RCC 7860 (cell line): Measurements from ENCODE around the gene DCDC2.
"Not testable (repeated sequence)": the region's sequence is repeated elsewhere in the genome, so short reads cannot be mapped to it uniquely, and the experiment has no call there.

ENCODE experiments used
- DNase-seq: peaks from one replicate; pipeline ENCODE4 v3.0.0-alpha.2; 2015; ENCODE audit warnings: low spot score
- FAIRE-seq: peaks from 2 replicates; lab custom pipeline; 2012; peaks lifted over from hg19 to GRCh38; lab: Jason Lieb, UNC

DCDC2 gene

GRCh38 chr6:24329022-24329421 lies 28.8 kb downstream of the DCDC2 start:
- no peak for FAIRE-seq
- DNase-seq, result peak; percentile 27

GRCh38 chr6:24327756-24328155 lies 30.1 kb downstream of the DCDC2 start:
- FAIRE-seq, result no peak
- no peak for DNase-seq

GRCh38 chr6:24325978-24326377 lies 31.9 kb downstream of the DCDC2 start:
- no peak for FAIRE-seq
- DNase-seq, result no peak

GRCh38 chr6:24324617-24325016 lies 33.2 kb downstream of the DCDC2 start:
- no peak for FAIRE-seq
- DNase-seq, result no peak

GRCh38 chr6:24323632-24324337 lies 34.1 kb downstream of the DCDC2 start:
- FAIRE-seq, result peak; percentile 91
- DNase-seq, result peak; percentile 72

- no peak for DNase-seq
- no peak for FAIRE-seq
Measured at GRCh38 chr6:24322924-24323323, 34.9 kb downstream of the DCDC2 start.

GRCh38 chr6:24322446-24322845 lies 35.4 kb downstream of the DCDC2 start:
- DNase-seq, FAIRE-seq: not testable (repeated sequence)

- FAIRE-seq (peak; percentile 87), DNase-seq (peak; percentile 65)
Measured at GRCh38 chr6:24321538-24322162, 36.2 kb downstream of the DCDC2 start.

GRCh38 chr6:24313251-24314141 lies 44.4 kb downstream of the DCDC2 start:
- DNase-seq, result peak; percentile 84
- peak; percentile 91 for FAIRE-seq

GRCh38 chr6:24311775-24312174 lies 46.1 kb downstream of the DCDC2 start:
- DNase-seq, FAIRE-seq: not testable (repeated sequence)

- FAIRE-seq, result peak; percentile 81
Measured at GRCh38 chr6:24307881-24308280, 50.0 kb downstream of the DCDC2 start.

GRCh38 chr6:24306936-24307335 lies 50.9 kb downstream of the DCDC2 start:
- DNase-seq, result no peak
- FAIRE-seq, result no peak

More at GRCh38 chr6:24307881-24308280, 50.0 kb downstream of the DCDC2 start:
- peak; percentile 45 for DNase-seq

- FAIRE-seq, result no peak
- DNase-seq, result no peak
Measured at GRCh38 chr6:24306038-24306437, 51.8 kb downstream of the DCDC2 start.

- no peak for DNase-seq
- FAIRE-seq, result no peak
Measured at GRCh38 chr6:24296944-24297343, 60.9 kb downstream of the DCDC2 start.

- DNase-seq, FAIRE-seq: not testable (repeated sequence)
Measured at GRCh38 chr6:24293852-24294251, 64.0 kb downstream of the DCDC2 start.

- FAIRE-seq (no peak), DNase-seq (no peak)
Measured at GRCh38 chr6:24287239-24287638, 70.6 kb downstream of the DCDC2 start.

- FAIRE-seq (no peak), DNase-seq (no peak)
Measured at GRCh38 chr6:24284006-24284405, 73.9 kb downstream of the DCDC2 start.

GRCh38 chr6:24283043-24283985 lies 74.5 kb downstream of the DCDC2 start:
- FAIRE-seq, result peak; percentile 88
- peak; percentile 80 for DNase-seq

- peak; percentile 81 for FAIRE-seq
Measured at GRCh38 chr6:24274441-24275083, 83.3 kb downstream of the DCDC2 start.

More at GRCh38 chr6:24274441-24275083, 83.3 kb downstream of the DCDC2 start:
- peak; percentile 7 for DNase-seq
